ENCODE results near the gene RILPL1.
"Not testable (repeated sequence)": the region's sequence is repeated elsewhere in the genome, so short reads cannot be mapped to it uniquely, and the experiment has no call there.

RILPL1 gene

DNA sequence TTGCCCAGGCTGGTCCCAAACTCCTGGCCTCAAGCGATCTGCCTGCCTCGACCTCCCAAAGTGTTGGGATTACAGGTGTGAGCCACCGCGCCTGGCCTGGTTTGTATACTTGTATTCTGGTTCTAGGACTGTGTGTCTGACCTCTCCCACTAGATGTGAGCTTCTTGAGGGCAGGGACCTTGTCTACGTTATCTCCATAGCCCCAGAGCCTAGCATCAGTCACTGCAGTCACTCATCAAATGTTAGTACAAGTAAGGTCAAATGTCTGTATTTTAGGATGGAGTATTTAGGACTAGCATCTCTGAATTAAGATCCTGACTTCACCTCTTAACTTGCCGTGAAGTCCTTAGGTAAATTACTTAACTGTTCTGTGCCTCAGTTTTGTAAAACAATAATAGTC is 99.9 kb downstream of the RILPL1 start:
- Histone ChIP-seq H3K79me1 (ENCODE audit: low read length) (peaks cover 3% of the 10 kb centered on the region), H3K23ac (ENCODE audit: low read length) (no peak overlapping the region), H3K36me3 (ENCODE audit: control insufficient read depth in 1 of 2, insufficient read depth in 2 of 2, low read length in 2 of 2) (peaks cover under 1 to 1% of the 10 kb centered on the region in 2 experiments), H4K12ac (ENCODE audit: low read depth, low read length) (no peak overlapping the region), H2AFZ (ENCODE audit: insufficient read depth, low read length, poor library complexity) (no peak overlapping the region), H2BK120ac (ENCODE audit: insufficient read depth, low read length, poor library complexity) (no peak overlapping the region), H4K91ac (ENCODE audit: low read depth, low read length) (no peak overlapping the region), H2BK12ac (ENCODE audit: low read length) (no peak overlapping the region), H3K14ac (ENCODE audit: low read length) (no peak overlapping the region), H3K4ac (ENCODE audit: low read depth, low read length) (no peak overlapping the region), H3K79me2 (ENCODE audit: control insufficient read depth, insufficient read depth, low read length, poor library complexity) (no peaks in the 10 kb centered on the region), H2AK5ac (ENCODE audit: low read length) (no peak overlapping the region), H3K27me3 (ENCODE audit: insufficient read depth, low read length) (no peaks in the 10 kb centered on the region), H3K4me3 (ENCODE audit: low read depth, low read length) (no peak overlapping the region), H3K27ac (ENCODE audit: low read depth, low read length) (no peak overlapping the region), H3K18ac (ENCODE audit: low read length) (no peak overlapping the region), H2BK5ac (ENCODE audit: low read depth, low read length, poor library complexity) (no peak overlapping the region), H3K9ac (ENCODE audit: low read length) (no peak overlapping the region), H3K9me3 (ENCODE audit: insufficient read depth, low read depth, low read length) (no peaks in the 10 kb centered on the region), H4K8ac (ENCODE audit: low read depth, low read length) (no peak overlapping the region), H3K4me2 (ENCODE audit: low read length) (no peak overlapping the region), H3K4me1 (ENCODE audit: control insufficient read depth in 1 of 2, insufficient read depth in 2 of 2, low read length in 2 of 2) (peaks cover 7% of the 10 kb centered on the region in 2 experiments)
- no CpG with 5 or more reads among the region's 6 CpGs for WGBS (ENCODE audit: extremely low coverage, insufficient coverage, insufficient read length)
- no peak for DNase-seq

GRCh38 chr12:123431951-123432817 is 101.3 kb downstream of the RILPL1 start:
- H3K4me3 ChIP-seq (ENCODE audit: low read depth, low read length); H3K36me3 ChIP-seq (ENCODE audit: control insufficient read depth in 1 of 2, insufficient read depth in 2 of 2, low read length in 2 of 2); H4K8ac ChIP-seq (ENCODE audit: low read depth, low read length); H3K4ac ChIP-seq (ENCODE audit: low read depth, low read length); H3K27ac ChIP-seq (ENCODE audit: low read depth, low read length); H3K9ac ChIP-seq (ENCODE audit: low read length); H2BK5ac ChIP-seq (ENCODE audit: low read depth, low read length, poor library complexity); H3K14ac ChIP-seq (ENCODE audit: low read length); H3K79me1 ChIP-seq (ENCODE audit: low read length); H3K79me2 ChIP-seq (ENCODE audit: control insufficient read depth, insufficient read depth, low read length, poor library complexity); H2BK120ac ChIP-seq (ENCODE audit: insufficient read depth, low read length, poor library complexity); H3K9me3 ChIP-seq (ENCODE audit: insufficient read depth, low read depth, low read length); H3K23ac ChIP-seq (ENCODE audit: low read length); H2AK5ac ChIP-seq (ENCODE audit: low read length); H2BK12ac ChIP-seq (ENCODE audit: low read length); H4K91ac ChIP-seq (ENCODE audit: low read depth, low read length); H3K4me2 ChIP-seq (ENCODE audit: low read length); H3K27me3 ChIP-seq (ENCODE audit: insufficient read depth, low read length); H2AFZ ChIP-seq (ENCODE audit: insufficient read depth, low read length, poor library complexity); H3K4me1 ChIP-seq (ENCODE audit: control insufficient read depth in 1 of 2, insufficient read depth in 2 of 2, low read length in 2 of 2); H3K18ac ChIP-seq (ENCODE audit: low read length): not testable (repeated sequence)
- DNase-seq, result peak; percentile 18 to 42
- H4K12ac ChIP-seq (ENCODE audit: low read depth, low read length), result peak overlapping the region; percentile 36
- no CpG with 5 or more reads among the region's 15 CpGs for WGBS (ENCODE audit: extremely low coverage, insufficient coverage, insufficient read length)

GRCh38 chr12:123429101-123429500 is 104.4 kb downstream of the RILPL1 start:
- no CpG with 5 or more reads among the region's 8 CpGs for WGBS (ENCODE audit: extremely low coverage, insufficient coverage, insufficient read length)

DNA sequence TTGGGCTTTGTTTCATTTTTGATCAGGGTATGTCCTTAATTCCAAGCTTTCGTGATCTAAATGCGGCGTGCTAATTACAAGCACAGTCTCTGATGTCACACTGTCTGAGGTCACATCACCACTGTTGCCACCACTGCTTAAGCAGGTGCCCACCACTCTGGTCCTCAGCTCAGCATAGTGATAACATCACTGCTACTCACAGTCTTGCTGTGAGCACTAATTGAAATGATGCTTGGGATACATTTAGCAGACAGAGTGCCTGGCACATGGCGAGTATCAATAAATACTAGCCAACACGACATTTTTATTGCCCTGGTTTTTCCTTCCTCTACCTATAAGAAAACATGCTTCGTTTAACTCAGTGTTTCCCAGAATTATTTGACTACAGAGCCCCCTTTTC is 104.9 kb downstream of the RILPL1 start:
- no peak for DNase-seq
- H3K4me1 ChIP-seq (ENCODE audit: control insufficient read depth in 1 of 2, insufficient read depth in 2 of 2, low read length in 2 of 2), result no peaks in the 10 kb centered on the region
- no CpG with 5 or more reads among the region's 6 CpGs for WGBS (ENCODE audit: extremely low coverage, insufficient coverage, insufficient read length)
- H3K36me3 ChIP-seq (ENCODE audit: control insufficient read depth in 1 of 2, insufficient read depth in 2 of 2, low read length in 2 of 2), result peaks cover 1 to 4% of the 10 kb centered on the region in 2 experiments
- H3K4me3 ChIP-seq (ENCODE audit: low read depth, low read length), result no peak overlapping the region
- H3K4ac ChIP-seq (ENCODE audit: low read depth, low read length), result no peak overlapping the region
- no peak overlapping the region for H2AK5ac ChIP-seq (ENCODE audit: low read length)
- H3K27me3 ChIP-seq (ENCODE audit: insufficient read depth, low read length), result no peaks in the 10 kb centered on the region
- no peaks in the 10 kb centered on the region for H3K9me3 ChIP-seq (ENCODE audit: insufficient read depth, low read depth, low read length)
- no peak overlapping the region for H3K18ac ChIP-seq (ENCODE audit: low read length)
- H2BK120ac ChIP-seq (ENCODE audit: insufficient read depth, low read length, poor library complexity), result no peak overlapping the region
- H4K91ac ChIP-seq (ENCODE audit: low read depth, low read length), result no peak overlapping the region
- H3K14ac ChIP-seq (ENCODE audit: low read length), result no peak overlapping the region
- no peak overlapping the region for H3K23ac ChIP-seq (ENCODE audit: low read length)
- H3K4me2 ChIP-seq (ENCODE audit: low read length), result no peak overlapping the region
- no peak overlapping the region for H3K27ac ChIP-seq (ENCODE audit: low read depth, low read length)
- H3K9ac ChIP-seq (ENCODE audit: low read length), result no peak overlapping the region
- no peak overlapping the region for H2BK5ac ChIP-seq (ENCODE audit: low read depth, low read length, poor library complexity)
- H3K79me2 ChIP-seq (ENCODE audit: control insufficient read depth, insufficient read depth, low read length, poor library complexity), result no peaks in the 10 kb centered on the region
- H4K12ac ChIP-seq (ENCODE audit: low read depth, low read length), result no peak overlapping the region
- no peak overlapping the region for H2AFZ ChIP-seq (ENCODE audit: insufficient read depth, low read length, poor library complexity)
- H3K79me1 ChIP-seq (ENCODE audit: low read length), result no peaks in the 10 kb centered on the region
- H4K8ac ChIP-seq (ENCODE audit: low read depth, low read length), result no peak overlapping the region
- no peak overlapping the region for H2BK12ac ChIP-seq (ENCODE audit: low read length)

More at GRCh38 chr12:123429101-123429500, 104.4 kb downstream of the RILPL1 start:
- H3K79me2 ChIP-seq (ENCODE audit: control insufficient read depth, insufficient read depth, low read length, poor library complexity); H3K23ac ChIP-seq (ENCODE audit: low read length); H2BK120ac ChIP-seq (ENCODE audit: insufficient read depth, low read length, poor library complexity); H2BK12ac ChIP-seq (ENCODE audit: low read length); H2AK5ac ChIP-seq (ENCODE audit: low read length); H3K4ac ChIP-seq (ENCODE audit: low read depth, low read length); H3K4me1 ChIP-seq (ENCODE audit: control insufficient read depth in 1 of 2, insufficient read depth in 2 of 2, low read length in 2 of 2); H3K18ac ChIP-seq (ENCODE audit: low read length); H3K14ac ChIP-seq (ENCODE audit: low read length); H3K79me1 ChIP-seq (ENCODE audit: low read length); H2AFZ ChIP-seq (ENCODE audit: insufficient read depth, low read length, poor library complexity); H3K36me3 ChIP-seq (ENCODE audit: control insufficient read depth in 1 of 2, insufficient read depth in 2 of 2, low read length in 2 of 2); H2BK5ac ChIP-seq (ENCODE audit: low read depth, low read length, poor library complexity); DNase-seq; H3K9ac ChIP-seq (ENCODE audit: low read length); H4K12ac ChIP-seq (ENCODE audit: low read depth, low read length); H3K27me3 ChIP-seq (ENCODE audit: insufficient read depth, low read length); H3K4me3 ChIP-seq (ENCODE audit: low read depth, low read length); H4K8ac ChIP-seq (ENCODE audit: low read depth, low read length); H4K91ac ChIP-seq (ENCODE audit: low read depth, low read length); H3K27ac ChIP-seq (ENCODE audit: low read depth, low read length); H3K9me3 ChIP-seq (ENCODE audit: insufficient read depth, low read depth, low read length); H3K4me2 ChIP-seq (ENCODE audit: low read length): not testable (repeated sequence)

Data from trophoblast cell (in vitro differentiated cells and primary cell).